ENCODE measurements around the gene MYO1D. TPM values are rescaled to one million over a fixed set of nuclear protein-coding genes. Genes with fewer than 3 reads are reported as not detected.
"Not testable (repeated sequence)": the region's sequence is repeated elsewhere in the genome, so short reads cannot be mapped to it uniquely, and the experiment has no call there.

The MYO1D gene
- total RNA-seq, 1 donor from 2014 or later = 24.9 TPM

DNA sequence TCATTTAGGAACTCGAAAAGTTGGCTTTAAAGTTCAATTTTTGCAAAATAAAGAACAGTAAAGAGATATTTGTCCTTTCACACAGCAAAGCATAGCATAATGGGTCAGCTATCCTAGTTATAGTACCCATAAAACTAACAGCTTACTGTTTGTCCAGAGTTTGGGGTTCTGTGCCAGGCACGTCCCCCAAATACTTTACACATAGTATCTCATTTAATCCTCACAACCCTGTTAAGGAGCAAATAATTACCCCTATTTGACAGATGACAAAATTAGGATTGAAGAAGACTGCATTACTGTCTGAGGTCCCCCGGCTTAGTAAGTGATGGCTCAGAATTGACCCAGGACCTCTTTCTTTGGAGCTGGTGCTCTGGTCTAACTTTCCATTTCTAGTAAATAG, 52.6 kb downstream of the MYO1D start:
- TF ChIP-seq, protein P1, sequence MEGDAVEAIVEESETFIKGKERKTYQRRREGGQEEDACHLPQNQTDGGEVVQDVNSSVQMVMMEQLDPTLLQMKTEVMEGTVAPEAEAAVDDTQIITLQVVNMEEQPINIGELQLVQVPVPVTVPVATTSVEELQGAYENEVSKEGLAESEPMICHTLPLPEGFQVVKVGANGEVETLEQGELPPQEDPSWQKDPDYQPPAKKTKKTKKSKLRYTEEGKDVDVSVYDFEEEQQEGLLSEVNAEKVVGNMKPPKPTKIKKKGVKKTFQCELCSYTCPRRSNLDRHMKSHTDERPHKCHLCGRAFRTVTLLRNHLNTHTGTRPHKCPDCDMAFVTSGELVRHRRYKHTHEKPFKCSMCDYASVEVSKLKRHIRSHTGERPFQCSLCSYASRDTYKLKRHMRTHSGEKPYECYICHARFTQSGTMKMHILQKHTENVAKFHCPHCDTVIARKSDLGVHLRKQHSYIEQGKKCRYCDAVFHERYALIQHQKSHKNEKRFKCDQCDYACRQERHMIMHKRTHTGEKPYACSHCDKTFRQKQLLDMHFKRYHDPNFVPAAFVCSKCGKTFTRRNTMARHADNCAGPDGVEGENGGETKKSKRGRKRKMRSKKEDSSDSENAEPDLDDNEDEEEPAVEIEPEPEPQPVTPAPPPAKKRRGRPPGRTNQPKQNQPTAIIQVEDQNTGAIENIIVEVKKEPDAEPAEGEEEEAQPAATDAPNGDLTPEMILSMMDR (conservative IDR thresholded peaks at IDR 0.05) = no peak
- H3K4me3 Mint-ChIP-seq = no peak overlapping the region
- DNase-seq (ENCODE audit: extremely low spot score, unreplicated experiment) = no peak

GRCh38 chr17:32822996-32823395, 53.9 kb downstream of the MYO1D start:
- Mint-ChIP-seq H3K27me3 (no peaks in the 10 kb centered on the region), H3K4me3 (peak overlapping the region; percentile 76), H3K27ac (no peak overlapping the region), H3K36me3 (no peaks in the 10 kb centered on the region), H3K4me1 (ENCODE audit: unreplicated experiment) (peaks cover 4% of the 10 kb centered on the region), H3K9me3 (no peaks in the 10 kb centered on the region)
- DNase-seq (ENCODE audit: extremely low spot score, unreplicated experiment) = no peak
- TF ChIP-seq, protein P1 (conservative IDR thresholded peaks at IDR 0.05) = no peak

More for the DNA sequence above, 52.6 kb downstream of the MYO1D start:
- no peaks in the 10 kb centered on the region for H3K27me3 Mint-ChIP-seq
- no peaks in the 10 kb centered on the region for H3K9me3 Mint-ChIP-seq
- H3K27ac Mint-ChIP-seq = no peak overlapping the region
- H3K4me1 Mint-ChIP-seq (ENCODE audit: unreplicated experiment) = peaks cover 5% of the 10 kb centered on the region
- H3K36me3 Mint-ChIP-seq = no peaks in the 10 kb centered on the region

- H3K27me3 Mint-ChIP-seq; H3K36me3 Mint-ChIP-seq; DNase-seq (ENCODE audit: extremely low spot score, unreplicated experiment); H3K9me3 Mint-ChIP-seq; H3K4me1 Mint-ChIP-seq (ENCODE audit: unreplicated experiment); H3K27ac Mint-ChIP-seq: not testable (repeated sequence)
- peak overlapping the region; percentile 76 for H3K4me3 Mint-ChIP-seq
Observed at GRCh38 chr17:32821987-32822934, 54.7 kb downstream of the MYO1D start.

- Mint-ChIP-seq H3K27ac (no peak overlapping the region), H3K4me3 (peak overlapping the region; percentile 52), H3K4me1 (ENCODE audit: unreplicated experiment) (no peaks in the 10 kb centered on the region), H3K27me3 (no peaks in the 10 kb centered on the region), H3K9me3 (no peaks in the 10 kb centered on the region), H3K36me3 (no peaks in the 10 kb centered on the region)
- TF ChIP-seq, protein P1 (conservative IDR thresholded peaks at IDR 0.05) = no peak
- DNase-seq (ENCODE audit: extremely low spot score, unreplicated experiment) = no peak
Observed at GRCh38 chr17:32820440-32820839, 56.5 kb downstream of the MYO1D start.

GRCh38 chr17:32819787-32820186, 57.1 kb downstream of the MYO1D start:
- DNase-seq (ENCODE audit: extremely low spot score, unreplicated experiment) = no peak
- Mint-ChIP-seq H3K4me3 (no peak overlapping the region), H3K9me3 (no peaks in the 10 kb centered on the region), H3K27me3 (no peaks in the 10 kb centered on the region), H3K4me1 (ENCODE audit: unreplicated experiment) (no peaks in the 10 kb centered on the region), H3K36me3 (no peaks in the 10 kb centered on the region), H3K27ac (no peak overlapping the region)
- TF ChIP-seq, protein P1 (conservative IDR thresholded peaks at IDR 0.05) = no peak

- DNase-seq (ENCODE audit: extremely low spot score, unreplicated experiment) = no peak
- H3K27ac Mint-ChIP-seq = peak overlapping the region; percentile 18
- no peaks in the 10 kb centered on the region for H3K36me3 Mint-ChIP-seq
- H3K4me3 Mint-ChIP-seq = no peak overlapping the region
- TF ChIP-seq, protein P1 (conservative IDR thresholded peaks at IDR 0.05) = no peak
- no peaks in the 10 kb centered on the region for H3K4me1 Mint-ChIP-seq (ENCODE audit: unreplicated experiment)
- no peaks in the 10 kb centered on the region for H3K27me3 Mint-ChIP-seq
- H3K9me3 Mint-ChIP-seq = no peaks in the 10 kb centered on the region
Observed at GRCh38 chr17:32819035-32819434, 57.9 kb downstream of the MYO1D start.
